HEK293 (cell line): ENCODE measurements around the gene CA11.

Experiments
- CTCF ChIA-PET: fragments of 350-600 bp; formaldehyde crosslinking; extraction: SDS; loops from one replicate; lab custom pipeline; 2021; ENCODE audit warnings: antibody characterized with exemption; lab: Yijun Ruan, JAX
- POLR2A ChIA-PET: fragments of 300-600 bp; formaldehyde crosslinking; extraction: SDS; loops from one replicate; lab custom pipeline; 2020; ENCODE audit warnings: antibody characterized with exemption, inconsistent platforms; lab: Yijun Ruan, JAX
- H3K27ac ChIP-seq: fragments of 200-500 bp; sonication (Bioruptor generic); 2 replicates; pipeline ENCODE4 v1.5.1; 2014; ENCODE audit warnings: low read depth, low read length, control low read depth, inconsistent platforms; ENCODE audit errors: extremely low read depth
- H3K36me3 ChIP-seq, 2 experiments: fragments of 200-500 bp in 1 of 2; sonication (Bioruptor generic) in 1 of 2; 1 replicate in 1 of 2; 2 replicates in 1 of 2; pipeline ENCODE4 v1.5.1; 2014 to 2017; ENCODE audit warnings: inconsistent platforms in 2 of 2, low read length in 2 of 2; ENCODE audit not compliant: control insufficient read depth in 2 of 2, insufficient read depth in 1 of 2
- H3K4me1 ChIP-seq: fragments of 200-500 bp; sonication (Bioruptor generic); 2 replicates; pipeline ENCODE4 v1.5.1; 2014; ENCODE audit warnings: mild to moderate bottlenecking, low read length, inconsistent platforms; ENCODE audit not compliant: control insufficient read depth, insufficient read depth
- H3K4me3 ChIP-seq: 2 replicates; pipeline ENCODE4 v1.5.1; 2011; ENCODE audit warnings: low read depth, mild to moderate bottlenecking, control low read depth, low read length, moderate library complexity
- H3K9me3 ChIP-seq: fragments of 200-500 bp; sonication (Bioruptor generic); 2 replicates; pipeline ENCODE4 v1.5.1; 2014; ENCODE audit warnings: low read depth, low read length, inconsistent platforms; ENCODE audit not compliant: control insufficient read depth, insufficient read depth
- BCL11B ChIP-seq: fragments of 450-650 bp; formaldehyde crosslinking; IDR thresholded peaks from 2 replicates; pipeline ENCODE4 v1.5.1; 2016; ENCODE audit warnings: low read depth, missing biosample characterization, missing genetic modification characterization
- HIC1 ChIP-seq: fragments of 450-650 bp; formaldehyde crosslinking; IDR thresholded peaks from 2 replicates; pipeline ENCODE4 v1.5.1; 2016; ENCODE audit warnings: missing biosample characterization, missing genetic modification characterization
- HOXA7 ChIP-seq: sonication (generic); formaldehyde crosslinking; IDR thresholded peaks from 2 replicates; pipeline ENCODE4 v1.8.1; 2022; ENCODE audit warnings: missing genetic modification reagents, borderline replicate concordance
- MZF1 ChIP-seq: fragments of 450-650 bp; formaldehyde crosslinking; IDR thresholded peaks from 2 replicates; pipeline ENCODE4 v1.5.1; 2017; ENCODE audit warnings: missing biosample characterization, missing genetic modification characterization, borderline replicate concordance
- SP7 ChIP-seq: fragments of 450-650 bp; formaldehyde crosslinking; IDR thresholded peaks from 2 replicates; pipeline ENCODE4 v1.5.1; 2016; ENCODE audit warnings: missing biosample characterization, missing genetic modification characterization
- ZFP69B ChIP-seq: fragments of 450-650 bp; formaldehyde crosslinking; IDR thresholded peaks from 2 replicates; pipeline ENCODE4 v1.5.1; 2016; ENCODE audit warnings: missing biosample characterization, missing genetic modification characterization
- ZNF10 ChIP-seq: fragments of 450-650 bp; formaldehyde crosslinking; IDR thresholded peaks from 2 replicates; pipeline ENCODE4 v1.5.1; 2017; ENCODE audit warnings: missing biosample characterization, missing genetic modification characterization
- ZNF16 ChIP-seq: fragments of 450-650 bp; formaldehyde crosslinking; IDR thresholded peaks from 2 replicates; pipeline ENCODE4 v1.5.1; 2016; ENCODE audit warnings: low read depth, missing biosample characterization, missing genetic modification characterization
- ZNF19 ChIP-seq: fragments of 450-650 bp; formaldehyde crosslinking; IDR thresholded peaks from 2 replicates; pipeline ENCODE4; 2016; ENCODE audit warnings: missing biosample characterization, missing genetic modification characterization, low read depth
- ZNF274 ChIP-seq, 2 experiments: fragments of 200-500 bp in 1 of 2; fragments of 450-650 bp in 1 of 2; sonication (Bioruptor generic) in 1 of 2; formaldehyde crosslinking in 1 of 2; IDR thresholded peaks; 2 replicates each; pipeline versions ENCODE4 v1.5.1 to v1.6.1; 2014 to 2016; ENCODE audit warnings: borderline replicate concordance in 1 of 2, inconsistent platforms in 1 of 2, low read length in 1 of 2, missing biosample characterization in 1 of 2, missing genetic modification characterization in 1 of 2
- ZNF48 ChIP-seq: fragments of 450-650 bp; formaldehyde crosslinking; IDR thresholded peaks from 2 replicates; pipeline ENCODE4 v1.5.1; 2016; ENCODE audit warnings: missing biosample characterization, missing genetic modification characterization
- ZNF518A ChIP-seq: fragments of 450-650 bp; formaldehyde crosslinking; conservative IDR thresholded peaks from 2 replicates; pipeline ENCODE4 v1.5.1; 2016; ENCODE audit warnings: low read depth, missing biosample characterization, missing genetic modification characterization
- ZNF623 ChIP-seq: fragments of 450-650 bp; formaldehyde crosslinking; IDR thresholded peaks from 2 replicates; pipeline ENCODE4 v1.5.1; 2016; ENCODE audit warnings: missing biosample characterization, missing genetic modification characterization
- ZNF658 ChIP-seq: fragments of 450-650 bp; formaldehyde crosslinking; IDR thresholded peaks from 2 replicates; pipeline ENCODE4; 2016; ENCODE audit warnings: missing biosample characterization, missing genetic modification characterization
- ZNF776 ChIP-seq: fragments of 450-650 bp; formaldehyde crosslinking; IDR thresholded peaks from 2 replicates; pipeline ENCODE4 v1.5.0; 2017; ENCODE audit warnings: missing biosample characterization, missing genetic modification characterization, borderline replicate concordance
- ZNF837 ChIP-seq: fragments of 450-650 bp; formaldehyde crosslinking; IDR thresholded peaks from 2 replicates; pipeline ENCODE4 v1.5.1; 2016; ENCODE audit warnings: missing biosample characterization, missing genetic modification characterization
- TF ChIP-seq, protein P1 (sequence below): fragments of 450-650 bp; formaldehyde crosslinking; IDR thresholded peaks from 2 replicates; pipeline ENCODE4 v1.5.1; 2016; ENCODE audit warnings: missing biosample characterization, missing genetic modification characterization
- TF ChIP-seq, protein P2 (sequence below): fragments of 450-650 bp; formaldehyde crosslinking; IDR thresholded peaks from 2 replicates; pipeline ENCODE4 v1.5.1; 2016; ENCODE audit warnings: missing biosample characterization, missing genetic modification characterization
- TF ChIP-seq, protein P3 (sequence below): fragments of 450-650 bp; formaldehyde crosslinking; IDR thresholded peaks from 2 replicates; pipeline ENCODE4 v1.5.1; 2016; ENCODE audit warnings: missing biosample characterization, missing genetic modification characterization
- TF ChIP-seq, protein P4 (sequence below): sonication (generic); formaldehyde crosslinking; IDR thresholded peaks from 2 replicates; pipeline ENCODE4 v1.8.1; 2022; ENCODE audit warnings: mild to moderate bottlenecking, moderate library complexity, missing genetic modification reagents

The CA11 gene

GRCh38 chr19:48668332-48668731 is 22.3 kb upstream of the CA11 start:
- no peak overlapping the region for H3K27ac ChIP-seq
- ChIA-PET POLR2A (no interaction called here), CTCF (interaction anchor here (1.0 to 1.8 kb wide), 2 partner anchors 10 to 531 kb away, joined by 3 to 4 read pairs; no protein-coding TSS in a partner anchor)
- no peak overlapping the region for H3K4me3 ChIP-seq
- no peaks in the 10 kb centered on the region for H3K36me3 ChIP-seq
- no peaks in the 10 kb centered on the region for H3K4me1 ChIP-seq
- TF ChIP-seq ZNF776 (no peak), BCL11B (no peak), ZNF518A (no peak), ZNF837 (tag by site-specific recombination) (no peak), ZNF48 (tag by site-specific recombination) (no peak), ZFP69B (tag by site-specific recombination) (no peak), ZNF19 (tag by site-specific recombination) (no peak), ZNF16 (tag by site-specific recombination) (no peak), ZNF274 (IDR thresholded peaks at IDR 0.05; ENCODE audit: low read length) (no peak), ZNF274 (tag by site-specific recombination; IDR thresholded peaks at IDR 0.05; ENCODE audit: borderline replicate concordance) (no peak), ZNF623 (tag by site-specific recombination) (no peak), HIC1 (tag by site-specific recombination) (no peak), ZNF10 (tag by site-specific recombination) (no peak), HOXA7 (CRISPR knock-in tag) (no peak), ZNF658 (tag by site-specific recombination) (no peak), MZF1 (tag by site-specific recombination) (no peak), SP7 (tag by site-specific recombination) (no peak)
- TF ChIP-seq, protein P1, sequence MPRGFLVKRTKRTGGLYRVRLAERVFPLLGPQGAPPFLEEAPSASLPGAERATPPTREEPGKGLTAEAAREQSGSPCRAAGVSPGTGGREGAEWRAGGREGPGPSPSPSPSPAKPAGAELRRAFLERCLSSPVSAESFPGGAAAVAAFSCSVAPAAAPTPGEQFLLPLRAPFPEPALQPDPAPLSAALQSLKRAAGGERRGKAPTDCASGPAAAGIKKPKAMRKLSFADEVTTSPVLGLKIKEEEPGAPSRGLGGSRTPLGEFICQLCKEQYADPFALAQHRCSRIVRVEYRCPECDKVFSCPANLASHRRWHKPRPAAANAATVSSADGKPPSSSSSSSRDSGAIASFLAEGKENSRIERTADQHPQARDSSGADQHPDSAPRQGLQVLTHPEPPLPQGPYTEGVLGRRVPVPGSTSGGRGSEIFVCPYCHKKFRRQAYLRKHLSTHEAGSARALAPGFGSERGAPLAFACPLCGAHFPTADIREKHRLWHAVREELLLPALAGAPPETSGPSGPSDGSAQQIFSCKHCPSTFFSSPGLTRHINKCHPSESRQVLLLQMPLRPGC (tag by site-specific recombination): no peak
- TF ChIP-seq, protein P2, sequence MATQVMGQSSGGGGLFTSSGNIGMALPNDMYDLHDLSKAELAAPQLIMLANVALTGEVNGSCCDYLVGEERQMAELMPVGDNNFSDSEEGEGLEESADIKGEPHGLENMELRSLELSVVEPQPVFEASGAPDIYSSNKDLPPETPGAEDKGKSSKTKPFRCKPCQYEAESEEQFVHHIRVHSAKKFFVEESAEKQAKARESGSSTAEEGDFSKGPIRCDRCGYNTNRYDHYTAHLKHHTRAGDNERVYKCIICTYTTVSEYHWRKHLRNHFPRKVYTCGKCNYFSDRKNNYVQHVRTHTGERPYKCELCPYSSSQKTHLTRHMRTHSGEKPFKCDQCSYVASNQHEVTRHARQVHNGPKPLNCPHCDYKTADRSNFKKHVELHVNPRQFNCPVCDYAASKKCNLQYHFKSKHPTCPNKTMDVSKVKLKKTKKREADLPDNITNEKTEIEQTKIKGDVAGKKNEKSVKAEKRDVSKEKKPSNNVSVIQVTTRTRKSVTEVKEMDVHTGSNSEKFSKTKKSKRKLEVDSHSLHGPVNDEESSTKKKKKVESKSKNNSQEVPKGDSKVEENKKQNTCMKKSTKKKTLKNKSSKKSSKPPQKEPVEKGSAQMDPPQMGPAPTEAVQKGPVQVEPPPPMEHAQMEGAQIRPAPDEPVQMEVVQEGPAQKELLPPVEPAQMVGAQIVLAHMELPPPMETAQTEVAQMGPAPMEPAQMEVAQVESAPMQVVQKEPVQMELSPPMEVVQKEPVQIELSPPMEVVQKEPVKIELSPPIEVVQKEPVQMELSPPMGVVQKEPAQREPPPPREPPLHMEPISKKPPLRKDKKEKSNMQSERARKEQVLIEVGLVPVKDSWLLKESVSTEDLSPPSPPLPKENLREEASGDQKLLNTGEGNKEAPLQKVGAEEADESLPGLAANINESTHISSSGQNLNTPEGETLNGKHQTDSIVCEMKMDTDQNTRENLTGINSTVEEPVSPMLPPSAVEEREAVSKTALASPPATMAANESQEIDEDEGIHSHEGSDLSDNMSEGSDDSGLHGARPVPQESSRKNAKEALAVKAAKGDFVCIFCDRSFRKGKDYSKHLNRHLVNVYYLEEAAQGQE: no peak
- TF ChIP-seq, protein P3, sequence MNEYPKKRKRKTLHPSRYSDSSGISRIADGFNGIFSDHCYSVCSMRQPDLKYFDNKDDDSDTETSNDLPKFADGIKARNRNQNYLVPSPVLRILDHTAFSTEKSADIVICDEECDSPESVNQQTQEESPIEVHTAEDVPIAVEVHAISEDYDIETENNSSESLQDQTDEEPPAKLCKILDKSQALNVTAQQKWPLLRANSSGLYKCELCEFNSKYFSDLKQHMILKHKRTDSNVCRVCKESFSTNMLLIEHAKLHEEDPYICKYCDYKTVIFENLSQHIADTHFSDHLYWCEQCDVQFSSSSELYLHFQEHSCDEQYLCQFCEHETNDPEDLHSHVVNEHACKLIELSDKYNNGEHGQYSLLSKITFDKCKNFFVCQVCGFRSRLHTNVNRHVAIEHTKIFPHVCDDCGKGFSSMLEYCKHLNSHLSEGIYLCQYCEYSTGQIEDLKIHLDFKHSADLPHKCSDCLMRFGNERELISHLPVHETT: no peak
- TF ChIP-seq, protein P4, sequence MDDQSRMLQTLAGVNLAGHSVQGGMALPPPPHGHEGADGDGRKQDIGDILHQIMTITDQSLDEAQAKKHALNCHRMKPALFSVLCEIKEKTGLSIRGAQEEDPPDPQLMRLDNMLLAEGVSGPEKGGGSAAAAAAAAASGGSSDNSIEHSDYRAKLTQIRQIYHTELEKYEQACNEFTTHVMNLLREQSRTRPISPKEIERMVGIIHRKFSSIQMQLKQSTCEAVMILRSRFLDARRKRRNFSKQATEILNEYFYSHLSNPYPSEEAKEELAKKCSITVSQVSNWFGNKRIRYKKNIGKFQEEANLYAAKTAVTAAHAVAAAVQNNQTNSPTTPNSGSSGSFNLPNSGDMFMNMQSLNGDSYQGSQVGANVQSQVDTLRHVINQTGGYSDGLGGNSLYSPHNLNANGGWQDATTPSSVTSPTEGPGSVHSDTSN (CRISPR knock-in tag): no peak
- H3K9me3 ChIP-seq: no peaks in the 10 kb centered on the region
